ENCODE results near the gene ICA1. TPM values are rescaled to one million over a fixed set of nuclear protein-coding genes. Genes with fewer than 3 reads are reported as not detected.

ICA1 gene
- total RNA-seq, 1 experiment from 2014 or later = not detected

DNA sequence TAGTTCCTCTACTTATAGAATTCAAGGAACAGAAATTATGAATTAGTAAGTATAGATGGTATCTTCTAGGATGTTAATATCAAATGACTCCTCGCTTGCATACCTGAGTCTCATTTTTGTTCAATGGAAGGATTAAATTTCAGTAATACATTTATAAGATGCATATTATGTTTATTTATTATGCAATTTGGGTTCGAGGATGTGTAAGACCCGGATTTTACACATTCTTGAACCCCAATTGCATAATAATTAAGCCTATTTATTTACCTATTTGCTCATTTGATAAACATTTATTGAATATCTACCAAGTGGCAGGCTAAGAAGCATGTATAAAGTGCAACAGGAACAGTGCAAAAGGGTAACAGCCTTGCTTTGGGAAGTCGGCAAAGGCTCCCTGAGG lies 52.6 kb downstream of the ICA1 start:
- BruUV-seq (replicated peaks) = no TSS peak
- no peaks in the 10 kb centered on the region for H3K9me3 ChIP-seq (ENCODE audit: low read depth, low read length, poor library complexity, severe bottlenecking)
- no peak overlapping the region for H3K27ac ChIP-seq (ENCODE audit: low read depth, low read length, poor library complexity, severe bottlenecking)
- TF ChIP-seq EZH2 (IDR thresholded peaks at IDR 0.05; ENCODE audit: borderline replicate concordance, low read depth, low read length, poor library complexity, severe bottlenecking) = no peak
- TF ChIP-seq, protein P1, sequence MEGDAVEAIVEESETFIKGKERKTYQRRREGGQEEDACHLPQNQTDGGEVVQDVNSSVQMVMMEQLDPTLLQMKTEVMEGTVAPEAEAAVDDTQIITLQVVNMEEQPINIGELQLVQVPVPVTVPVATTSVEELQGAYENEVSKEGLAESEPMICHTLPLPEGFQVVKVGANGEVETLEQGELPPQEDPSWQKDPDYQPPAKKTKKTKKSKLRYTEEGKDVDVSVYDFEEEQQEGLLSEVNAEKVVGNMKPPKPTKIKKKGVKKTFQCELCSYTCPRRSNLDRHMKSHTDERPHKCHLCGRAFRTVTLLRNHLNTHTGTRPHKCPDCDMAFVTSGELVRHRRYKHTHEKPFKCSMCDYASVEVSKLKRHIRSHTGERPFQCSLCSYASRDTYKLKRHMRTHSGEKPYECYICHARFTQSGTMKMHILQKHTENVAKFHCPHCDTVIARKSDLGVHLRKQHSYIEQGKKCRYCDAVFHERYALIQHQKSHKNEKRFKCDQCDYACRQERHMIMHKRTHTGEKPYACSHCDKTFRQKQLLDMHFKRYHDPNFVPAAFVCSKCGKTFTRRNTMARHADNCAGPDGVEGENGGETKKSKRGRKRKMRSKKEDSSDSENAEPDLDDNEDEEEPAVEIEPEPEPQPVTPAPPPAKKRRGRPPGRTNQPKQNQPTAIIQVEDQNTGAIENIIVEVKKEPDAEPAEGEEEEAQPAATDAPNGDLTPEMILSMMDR (conservative IDR thresholded peaks at IDR 0.05; ENCODE audit: low read depth, low read length) = no peak
- no peaks in the 10 kb centered on the region for H3K27me3 ChIP-seq (replicated peaks; ENCODE audit: insufficient read depth, low read depth, low read length, poor library complexity)
- H3K4me3 ChIP-seq (ENCODE audit: low read depth, low read length, poor library complexity, severe bottlenecking) = no peak overlapping the region
- H3K4me1 ChIP-seq (ENCODE audit: insufficient read depth, low read length, poor library complexity, severe bottlenecking) = peaks cover 2% of the 10 kb centered on the region
- no peaks in the 10 kb centered on the region for H3K36me3 ChIP-seq (ENCODE audit: insufficient read depth, low read length, poor library complexity, severe bottlenecking)
- CTCF ChIA-PET = no interaction called here
- intact Hi-C loops (cut with micrococcal nuclease; ENCODE audit: unreplicated experiment) = no loop called here
- no peak for DNase-seq (ENCODE audit: low spot score)
- POLR2A ChIA-PET (ENCODE audit: low non-redundant PET) = no interaction called here

DNA sequence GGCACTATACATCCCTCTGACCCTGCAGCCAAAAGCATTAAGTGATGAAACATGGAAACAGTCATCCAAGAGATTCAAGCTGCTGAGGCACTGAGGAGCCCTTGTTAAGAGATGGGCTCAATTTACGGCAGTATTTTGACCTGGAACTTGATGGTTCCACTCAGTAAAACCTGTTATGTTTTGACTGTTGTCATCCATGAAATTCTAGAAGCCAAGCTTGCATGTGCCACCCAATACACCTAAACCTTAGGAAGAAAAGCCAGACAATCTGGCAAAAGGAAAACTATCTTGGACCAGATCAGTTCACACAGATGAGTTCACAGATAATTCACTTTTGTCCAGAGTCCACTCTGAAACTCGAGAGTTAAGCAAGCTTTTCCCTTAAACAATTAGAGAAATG lies 53.2 kb downstream of the ICA1 start:
- Histone ChIP-seq H3K4me3 (ENCODE audit: low read depth, low read length, poor library complexity, severe bottlenecking) (no peak overlapping the region), H3K27me3 (replicated peaks; ENCODE audit: insufficient read depth, low read depth, low read length, poor library complexity) (no peaks in the 10 kb centered on the region), H3K36me3 (ENCODE audit: insufficient read depth, low read length, poor library complexity, severe bottlenecking) (no peaks in the 10 kb centered on the region), H3K9me3 (ENCODE audit: low read depth, low read length, poor library complexity, severe bottlenecking) (no peaks in the 10 kb centered on the region), H3K4me1 (ENCODE audit: insufficient read depth, low read length, poor library complexity, severe bottlenecking) (peaks cover 2% of the 10 kb centered on the region), H3K27ac (ENCODE audit: low read depth, low read length, poor library complexity, severe bottlenecking) (no peak overlapping the region)
- intact Hi-C loops (cut with micrococcal nuclease; ENCODE audit: unreplicated experiment) = no loop called here
- TF ChIP-seq, protein P1 (conservative IDR thresholded peaks at IDR 0.05; ENCODE audit: low read depth, low read length) = no peak
- TF ChIP-seq EZH2 (IDR thresholded peaks at IDR 0.05; ENCODE audit: borderline replicate concordance, low read depth, low read length, poor library complexity, severe bottlenecking) = no peak
- BruUV-seq (replicated peaks) = no TSS peak
- DNase-seq (ENCODE audit: low spot score) = no peak
- CTCF ChIA-PET = no interaction called here
- POLR2A ChIA-PET (ENCODE audit: low non-redundant PET) = no interaction called here

DNA sequence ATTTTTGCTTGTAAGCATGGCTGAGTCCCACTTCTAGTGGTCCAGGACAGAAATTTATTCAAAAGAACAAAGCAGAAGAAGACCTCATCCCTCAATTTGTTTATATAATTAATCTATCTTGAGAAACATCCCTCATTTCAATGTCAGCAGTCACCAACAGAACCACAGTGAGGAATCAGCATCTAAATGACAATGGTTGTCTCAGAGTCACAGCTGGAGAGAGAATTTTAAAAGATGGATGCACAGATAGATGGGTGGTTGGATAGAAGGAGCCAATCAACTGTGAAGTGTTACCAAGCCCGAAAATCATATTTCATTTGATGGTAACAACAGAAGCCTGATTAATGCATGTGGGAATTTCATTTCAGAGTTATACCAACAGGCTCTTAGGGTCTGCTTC lies 55.0 kb downstream of the ICA1 start:
- H3K27me3 ChIP-seq (replicated peaks; ENCODE audit: insufficient read depth, low read depth, low read length, poor library complexity) = no peaks in the 10 kb centered on the region
- CTCF ChIA-PET = no interaction called here
- H3K4me1 ChIP-seq (ENCODE audit: insufficient read depth, low read length, poor library complexity, severe bottlenecking) = peaks cover 2% of the 10 kb centered on the region
- no peaks in the 10 kb centered on the region for H3K36me3 ChIP-seq (ENCODE audit: insufficient read depth, low read length, poor library complexity, severe bottlenecking)
- TF ChIP-seq EZH2 (IDR thresholded peaks at IDR 0.05; ENCODE audit: borderline replicate concordance, low read depth, low read length, poor library complexity, severe bottlenecking) = no peak
- TF ChIP-seq, protein P1 (conservative IDR thresholded peaks at IDR 0.05; ENCODE audit: low read depth, low read length) = no peak
- POLR2A ChIA-PET (ENCODE audit: low non-redundant PET) = no interaction called here
- intact Hi-C loops (cut with micrococcal nuclease; ENCODE audit: unreplicated experiment) = no loop called here
- no peak for DNase-seq (ENCODE audit: low spot score)
- no TSS peak for BruUV-seq (replicated peaks)
- no peaks in the 10 kb centered on the region for H3K9me3 ChIP-seq (ENCODE audit: low read depth, low read length, poor library complexity, severe bottlenecking)
- H3K4me3 ChIP-seq (ENCODE audit: low read depth, low read length, poor library complexity, severe bottlenecking) = no peak overlapping the region
- H3K27ac ChIP-seq (ENCODE audit: low read depth, low read length, poor library complexity, severe bottlenecking) = no peak overlapping the region

Data from A673 (cell line).